ENCODE data around the gene RHCE. TPM values are rescaled to one million over a fixed set of nuclear protein-coding genes. Genes with fewer than 3 reads are reported as not detected.

RHCE gene
- total and polyA plus RNA-seq, 9 of the 15 experiments (the other 6 are each of a cell fraction or from before 2014, with no cell fraction given), result 5.4 to 31.5 (median 12.6) TPM

GRCh38 chr1:25430073-25430966, 9.7 kb upstream of the RHCE start, which contains the start of gene MACO1 (continued):
- no peak for TF ChIP-seq THRA (IDR thresholded peaks at IDR 0.05)
- no peak for TF ChIP-seq PCBP2 (IDR thresholded peaks at IDR 0.05; ENCODE audit: low read depth, low read length, poor library complexity, severe bottlenecking)
- TF ChIP-seq CBFA2T3 (IDR thresholded peaks at IDR 0.05), result no peak; the same call in 1 of the 2 replicates
- peak; percentile 85 for TF ChIP-seq GABPB1 (CRISPR knock-in tag; IDR thresholded peaks at IDR 0.05)
- TF ChIP-seq KAT7 (CRISPR knock-in tag; IDR thresholded peaks at IDR 0.05; ENCODE audit: borderline replicate concordance), result peak; percentile 75; the same call in 1 of the 2 replicates
- 0 out of 2 replicates have a peak, but pooled peaks have one; percentile 38 for TF ChIP-seq ATF4 (CRISPR knock-in tag; IDR thresholded peaks at IDR 0.05)
- TF ChIP-seq PTBP1 (IDR thresholded peaks at IDR 0.05; ENCODE audit: low read depth, low read length), result no peak
- no peak; the same call in 1 of the 2 replicates for TF ChIP-seq ZNF263 (CRISPR knock-in tag; IDR thresholded peaks at IDR 0.05; ENCODE audit: borderline replicate concordance)
- TF ChIP-seq VEZF1 (CRISPR knock-in tag; IDR thresholded peaks at IDR 0.05), result peak; percentile 95; the same call in 1 of the 2 replicates
- TF ChIP-seq MAFG (tag; conservative IDR thresholded peaks at IDR 0.05), result peak; percentile 82
- TF ChIP-seq ZBTB9 (CRISPR knock-in tag; IDR thresholded peaks at IDR 0.05), result no peak
- TF ChIP-seq SNRNP70 (optimal IDR thresholded peaks at IDR 0.05; ENCODE audit: low read depth, low read length), result no peak
- 0 out of 2 replicates have a peak, but pooled peaks have one; percentile 13 for TF ChIP-seq ETV1 (tag; conservative IDR thresholded peaks at IDR 0.05; ENCODE audit: low read depth)
- TF ChIP-seq NFXL1 (CRISPR knock-in tag; IDR thresholded peaks at IDR 0.05), result no peak
- no peak for TF ChIP-seq ZNF23 (CRISPR knock-in tag; IDR thresholded peaks at IDR 0.05)
- no peak for TF ChIP-seq SREBF2 (CRISPR knock-in tag; IDR thresholded peaks at IDR 0.05)
- no peak for TF ChIP-seq NFATC3 (IDR thresholded peaks at IDR 0.05)
- TF ChIP-seq TAF15 (IDR thresholded peaks at IDR 0.05; ENCODE audit: low read depth, low read length), result no peak
- no peak for TF ChIP-seq ZNF699 (CRISPR knock-in tag; IDR thresholded peaks at IDR 0.05; ENCODE audit: insufficient replicate concordance)
- TF ChIP-seq ZNF133 (CRISPR knock-in tag; IDR thresholded peaks at IDR 0.05), result no peak
- no peak for TF ChIP-seq DNMT1 (IDR thresholded peaks at IDR 0.05)

Data from K562 (cell line).